Right ventricle myocardium inferior (tissue), 1 donor: ENCODE data around the gene SDS. TPM values are rescaled to one million over a fixed set of nuclear protein-coding genes. Genes with fewer than 3 reads are reported as not detected.

Source experiments
- ATAC-seq: fragments of 200-7000 bp; cut with Tn5 transposase; one replicate; pipeline ENCODE4 v1.9.1; 2020; ENCODE audit warnings: mild to moderate bottlenecking, moderate library complexity
- DNase-seq: peaks from one replicate; pipeline ENCODE4 v3.0.0; 2021; ENCODE audit errors: missing footprints
- intact Hi-C: fragments of 100-400 bp; cut with DNase I; formaldehyde crosslinking; loops from one replicate; pipeline ENCODE4 v1.11.0; 2022
- total RNA-seq: library from RNA; stranded (reverse); fragmentation: NEBNext Ultra II Directional; extraction: Animal tissue kit (Norgen Biotek cat#: 25700); gene quantifications from one replicate; pipeline ENCODE4 v1.2.1, GENCODE V29; 2021
- donor health status: DM: no; HTN: yes; CAD: no; lungs with severe emphysema.

Gene SDS
- total RNA-seq, 1 donor from 2014 or later: not detected

GRCh38 chr12:113428482-113428881 is 24.8 kb upstream of the SDS start:
- intact Hi-C loops: no loop called here

GRCh38 chr12:113427882-113428281 is 24.2 kb upstream of the SDS start:
- intact Hi-C loops: no loop called here
- no peak for ATAC-seq
- no peak for DNase-seq

More at GRCh38 chr12:113428482-113428881, 24.8 kb upstream of the SDS start:
- DNase-seq (no peak), ATAC-seq (no peak)

GRCh38 chr12:113425960-113426453 is 22.3 kb upstream of the SDS start:
- intact Hi-C loops: loop anchor here (2.0 kb wide), 1 partner anchor 113 kb away; no protein-coding TSS in a partner anchor

GRCh38 chr12:113424915-113425823 is 21.5 kb upstream of the SDS start:
- intact Hi-C loops: loop anchor here (2.0 kb wide), 1 partner anchor 112 kb away; no protein-coding TSS in a partner anchor
- DNase-seq (peak; percentile 71), ATAC-seq (no peak)

More at GRCh38 chr12:113425960-113426453, 22.3 kb upstream of the SDS start:
- no peak for DNase-seq
- no peak for ATAC-seq

GRCh38 chr12:113424456-113424855 is 20.8 kb upstream of the SDS start:
- intact Hi-C loops: loop anchor here (2.0 kb wide), 1 partner anchor 112 kb away; no protein-coding TSS in a partner anchor
- no peak for ATAC-seq
- DNase-seq: no peak

- DNase-seq (peak; percentile 13), ATAC-seq (no peak)
- intact Hi-C loops: no loop called here
These were observed 19.4 kb upstream of the SDS start for GRCh38 chr12:113422886-113423669.

GRCh38 chr12:113422030-113422885 is 18.6 kb upstream of the SDS start, which contains the start of gene SDSL:
Gene SDSL (plus strand): TSS chr12:113422380. CDS start chr12:113427983, 5,603 bp downstream.
- intact Hi-C loops: no loop called here
- ATAC-seq (peak; percentile 87), DNase-seq (peak; percentile 74)

GRCh38 chr12:113420996-113421595 is 17.4 kb upstream of the SDS start:
- ATAC-seq (no peak), DNase-seq (no peak)
- intact Hi-C loops: no loop called here

- DNase-seq: no peak
- intact Hi-C loops: no loop called here
- ATAC-seq: no peak
These were observed 14.7 kb upstream of the SDS start for GRCh38 chr12:113418213-113418879.

- ATAC-seq (peak; percentile 8), DNase-seq (no peak)
- intact Hi-C loops: no loop called here
These were observed 12.5 kb upstream of the SDS start for GRCh38 chr12:113416091-113416754.

GRCh38 chr12:113414519-113415038 is 10.9 kb upstream of the SDS start:
- DNase-seq (no peak), ATAC-seq (no peak)
- intact Hi-C loops: no loop called here

GRCh38 chr12:113413488-113413939 is 9.8 kb upstream of the SDS start:
- intact Hi-C loops: no loop called here
- peak; percentile 37 for ATAC-seq
- peak; percentile 65 for DNase-seq

- intact Hi-C loops: no loop called here
- no peak for DNase-seq
- no peak for ATAC-seq
These were observed 5.9 kb upstream of the SDS start for GRCh38 chr12:113409462-113410124.

GRCh38 chr12:113408756-113409298 is 5.1 kb upstream of the SDS start:
- intact Hi-C loops: no loop called here
- DNase-seq (no peak), ATAC-seq (no peak)

GRCh38 chr12:113407931-113408600 is 4.4 kb upstream of the SDS start:
- intact Hi-C loops: no loop called here
- DNase-seq (no peak), ATAC-seq (no peak)
